WTC11 (cell line): ENCODE results near the gene CACNA1C. TPM values are rescaled to one million over a fixed set of nuclear protein-coding genes. Genes with fewer than 3 reads are reported as not detected.

ENCODE experiments used
- ATAC-seq: fragments of 200-7000 bp; cut with Tn5 transposase; 2 replicates; pipeline ENCODE4 v1.10.0; 2021; ENCODE audit warnings: mild to moderate bottlenecking, moderate library complexity
- CTCF ChIA-PET: fragments of 300-600 bp; sonication (Branson Sonifier 250); formaldehyde crosslinking; loops from one replicate; lab custom pipeline; 2021; ENCODE audit warnings: antibody characterized with exemption; lab: Charles Lee
- POLR2A ChIA-PET: fragments of 350-600 bp; sonication (Branson Sonifier 250); formaldehyde crosslinking; loops from one replicate; lab custom pipeline; 2021; ENCODE audit warnings: antibody characterized with exemption; lab: Charles Lee
- DNase-seq: peaks from one replicate; pipeline ENCODE4 v3.0.0; 2021; ENCODE audit warnings: low spot score
- H3K27ac Mint-ChIP-seq: 2 replicates; pipeline ENCODE4 v1.8.0; 2021; ENCODE audit warnings: mixed read lengths
- H3K27me3 Mint-ChIP-seq: 2 replicates; pipeline ENCODE4 v1.8.0; 2021; ENCODE audit warnings: low read depth, mild to moderate bottlenecking, moderate library complexity, mixed read lengths
- H3K36me3 Mint-ChIP-seq: 2 replicates; pipeline ENCODE4 v1.8.0; 2021; ENCODE audit warnings: mixed read lengths
- H3K4me1 Mint-ChIP-seq: 2 replicates; pipeline ENCODE4 v1.8.0; 2022; ENCODE audit warnings: mixed read lengths
- H3K4me3 Mint-ChIP-seq: 2 replicates; pipeline ENCODE4 v1.8.0; 2021; ENCODE audit warnings: mild to moderate bottlenecking, moderate library complexity, mixed read lengths
- H3K9me3 Mint-ChIP-seq: 2 replicates; pipeline ENCODE4 v1.8.0; 2021; ENCODE audit warnings: mixed read lengths
- ATF6 ChIP-seq: sonication (generic); formaldehyde crosslinking; IDR thresholded peaks from 2 replicates; pipeline ENCODE4 v1.8.1; 2023; ENCODE audit warnings: mild to moderate bottlenecking, missing genetic modification reagents
- CREB1 ChIP-seq: sonication (generic); formaldehyde crosslinking; IDR thresholded peaks from 2 replicates; pipeline ENCODE4 v1.8.0; 2023; ENCODE audit warnings: mild to moderate bottlenecking, missing genetic modification reagents
- CREM ChIP-seq: sonication (generic); formaldehyde crosslinking; IDR thresholded peaks from 2 replicates; pipeline ENCODE4 v1.8.1; 2022; ENCODE audit warnings: mild to moderate bottlenecking, missing genetic modification reagents, moderate library complexity
- ELF4 ChIP-seq: sonication (generic); formaldehyde crosslinking; IDR thresholded peaks from 2 replicates; pipeline ENCODE4 v1.8.1; 2022; ENCODE audit warnings: low read depth, mild to moderate bottlenecking, moderate library complexity, missing genetic modification reagents
- EMX1 ChIP-seq: fragments of 250-450 bp; sonication (Bioruptor Pico); IDR thresholded peaks from 2 replicates; pipeline ENCODE4 v1.8.0; 2021; ENCODE audit warnings: mild to moderate bottlenecking
- ESRRA ChIP-seq: sonication (generic); formaldehyde crosslinking; IDR thresholded peaks from 2 replicates; pipeline ENCODE4 v1.8.1; 2022; ENCODE audit warnings: mild to moderate bottlenecking, missing genetic modification reagents, borderline replicate concordance
- GABPB1 ChIP-seq: sonication (generic); formaldehyde crosslinking; IDR thresholded peaks from 2 replicates; pipeline ENCODE4 v1.8.1; 2023; ENCODE audit warnings: mild to moderate bottlenecking, missing genetic modification reagents
- GTF2I ChIP-seq: fragments of 250-450 bp; sonication (Bioruptor Pico); conservative IDR thresholded peaks from 2 replicates; pipeline ENCODE4 v1.4.0; 2021; ENCODE audit warnings: mild to moderate bottlenecking
- IRF2 ChIP-seq: sonication (generic); formaldehyde crosslinking; IDR thresholded peaks from 2 replicates; pipeline ENCODE4 v1.8.0; 2022; ENCODE audit warnings: low read depth, missing genetic modification reagents, borderline replicate concordance
- JAZF1 ChIP-seq: fragments of 250-450 bp; sonication (Bioruptor Pico); IDR thresholded peaks from 2 replicates; pipeline ENCODE4 v1.9.0; 2021; ENCODE audit warnings: moderate library complexity, mild to moderate bottlenecking, inconsistent platforms
- NR2C2 ChIP-seq: sonication (generic); formaldehyde crosslinking; IDR thresholded peaks from 2 replicates; pipeline ENCODE4 v1.8.0; 2022; ENCODE audit warnings: mild to moderate bottlenecking, missing genetic modification reagents
- PRRX2 ChIP-seq: fragments of 250-450 bp; sonication (Bioruptor Pico); IDR thresholded peaks from 2 replicates; pipeline ENCODE4 v1.8.0; 2021; ENCODE audit warnings: mild to moderate bottlenecking
- RORB ChIP-seq: fragments of 250-450 bp; sonication (Bioruptor Pico); IDR thresholded peaks from 2 replicates; pipeline ENCODE4 v1.9.0; 2021; ENCODE audit warnings: mild to moderate bottlenecking
- SOX15 ChIP-seq: fragments of 250-450 bp; sonication (Bioruptor Pico); IDR thresholded peaks from 2 replicates; pipeline ENCODE4 v1.9.0; 2021; ENCODE audit warnings: mild to moderate bottlenecking
- SP1 ChIP-seq: sonication (generic); formaldehyde crosslinking; conservative IDR thresholded peaks from 2 replicates; pipeline ENCODE4 v1.8.1; 2022; ENCODE audit warnings: missing genetic modification reagents
- TEAD4 ChIP-seq: sonication (generic); formaldehyde crosslinking; IDR thresholded peaks from 2 replicates; pipeline ENCODE4 v1.8.0; 2022; ENCODE audit warnings: mild to moderate bottlenecking, missing genetic modification reagents
- TP53 ChIP-seq: sonication (generic); formaldehyde crosslinking; IDR thresholded peaks from 2 replicates; pipeline ENCODE4 v1.8.1; 2023; ENCODE audit warnings: mild to moderate bottlenecking, missing genetic modification reagents
- USF1 ChIP-seq: sonication (generic); formaldehyde crosslinking; IDR thresholded peaks from 2 replicates; pipeline ENCODE4 v1.8.0; 2022; ENCODE audit warnings: mild to moderate bottlenecking, missing genetic modification reagents
- ZBTB43 ChIP-seq: sonication (generic); formaldehyde crosslinking; IDR thresholded peaks from 2 replicates; pipeline ENCODE4 v1.8.1; 2023; ENCODE audit warnings: mild to moderate bottlenecking, missing genetic modification reagents
- ZMAT4 ChIP-seq: fragments of 250-450 bp; sonication (Bioruptor Pico); IDR thresholded peaks from 2 replicates; pipeline ENCODE4 v1.9.0; 2021; ENCODE audit warnings: mild to moderate bottlenecking
- ZNF219 ChIP-seq: sonication (generic); formaldehyde crosslinking; IDR thresholded peaks from 2 replicates; pipeline ENCODE4 v1.8.0; 2023; ENCODE audit warnings: missing genetic modification reagents, mild to moderate bottlenecking, borderline replicate concordance
- ZNF232 ChIP-seq: sonication (generic); formaldehyde crosslinking; IDR thresholded peaks from 2 replicates; pipeline ENCODE4 v1.8.0; 2022; ENCODE audit warnings: mild to moderate bottlenecking, missing genetic modification reagents
- ZNF317 ChIP-seq: sonication (generic); formaldehyde crosslinking; IDR thresholded peaks from 2 replicates; pipeline ENCODE4 v1.8.1; 2023; ENCODE audit warnings: low read depth, mild to moderate bottlenecking, moderate library complexity, missing genetic modification reagents, borderline replicate concordance
- ZNF396 ChIP-seq: fragments of 250-450 bp; sonication (Bioruptor Pico); IDR thresholded peaks from 2 replicates; pipeline ENCODE4 v1.8.0; 2021; ENCODE audit warnings: mild to moderate bottlenecking, moderate library complexity, borderline replicate concordance
- ZNF423 ChIP-seq: fragments of 250-450 bp; sonication (Bioruptor Pico); IDR thresholded peaks from 2 replicates; pipeline ENCODE4 v2.1.2; 2022; ENCODE audit warnings: mild to moderate bottlenecking, moderate library complexity
- ZNF512 ChIP-seq: sonication (generic); formaldehyde crosslinking; IDR thresholded peaks from 2 replicates; pipeline ENCODE4 v1.8.1; 2022; ENCODE audit warnings: missing genetic modification reagents, borderline replicate concordance
- total RNA-seq: library from RNA; stranded (reverse); gene quantifications from 3 replicates; pipeline ENCODE4 v1.2.3, GENCODE V29; 2021

The CACNA1C gene
- total RNA-seq, 1 experiment from 2014 or later, result 1.7 TPM

GRCh38 chr12:2445968-2446367 is 393.2 kb downstream of the CACNA1C start:
- DNase-seq, result no peak
- Mint-ChIP-seq H3K4me3 (no peak overlapping the region), H3K9me3 (peaks cover 10% of the 10 kb centered on the region), H3K4me1 (no peaks in the 10 kb centered on the region), H3K27ac (no peak overlapping the region), H3K27me3 (no peaks in the 10 kb centered on the region), H3K36me3 (no peaks in the 10 kb centered on the region)
- POLR2A ChIA-PET, result no interaction called here
- TF ChIP-seq EMX1 (CRISPR knock-in tag), result no peak
- no peak for TF ChIP-seq CREM (CRISPR knock-in tag)
- TF ChIP-seq RORB, result no peak
- TF ChIP-seq ATF6 (CRISPR knock-in tag), result no peak
- TF ChIP-seq IRF2 (CRISPR knock-in tag), result no peak
- TF ChIP-seq ZNF423 (CRISPR knock-in tag), result no peak
- no peak for ATAC-seq
- CTCF ChIA-PET, result no interaction called here

GRCh38 chr12:2447861-2448260 is 395.1 kb downstream of the CACNA1C start:
- ChIA-PET CTCF (interaction anchor here (1.4 kb wide), 1 partner anchor 135 kb away, joined by 3 read pairs; no protein-coding TSS in a partner anchor), POLR2A (interaction anchor here (1.2 kb wide), 1 partner anchor 28 kb away, joined by 3 read pairs; no protein-coding TSS in a partner anchor)

More at GRCh38 chr12:2447861-2448260, 395.1 kb downstream of the CACNA1C start:
- Mint-ChIP-seq H3K36me3 (no peaks in the 10 kb centered on the region), H3K9me3 (peaks cover 3% of the 10 kb centered on the region), H3K27ac (no peak overlapping the region), H3K4me1 (peaks cover 3% of the 10 kb centered on the region; the same call in 1 of the 2 replicates), H3K27me3 (no peaks in the 10 kb centered on the region), H3K4me3 (no peak overlapping the region)
- TF ChIP-seq ZNF317 (CRISPR knock-in tag) (no peak), ZNF396 (no peak), ZNF219 (CRISPR knock-in tag) (no peak), ZMAT4 (CRISPR knock-in tag) (no peak), GTF2I (CRISPR knock-in tag) (no peak), SOX15 (CRISPR knock-in tag) (no peak), TP53 (CRISPR knock-in tag) (no peak), CREB1 (CRISPR knock-in tag) (no peak), ESRRA (CRISPR knock-in tag) (no peak), GABPB1 (CRISPR knock-in tag) (no peak), ELF4 (no peak), ZBTB43 (CRISPR knock-in tag) (no peak), JAZF1 (CRISPR knock-in tag) (no peak), PRRX2 (no peak), ZNF232 (CRISPR knock-in tag) (no peak), ZNF512 (no peak), TEAD4 (CRISPR knock-in tag) (no peak), SP1 (CRISPR knock-in tag) (no peak), USF1 (no peak), NR2C2 (CRISPR knock-in tag) (no peak)
- DNase-seq (no peak), ATAC-seq (no peak)
